Endodermal cell (in vitro differentiated cells): ENCODE data around the gene GRIN2A. TPM values are rescaled to one million over a fixed set of nuclear protein-coding genes. Genes with fewer than 3 reads are reported as not detected.
A peak's percentile ranks its signal among the peaks of the same experiment; 100 is the strongest.

Experiments
- DNase-seq: peaks from one replicate; pipeline ENCODE4 v3.0.0-alpha.2; 2017
- H3K27ac ChIP-seq: 2 replicates; pipeline ENCODE4 v1.5.1; 2013; ENCODE audit warnings: mild to moderate bottlenecking, low read depth, low read length, moderate library complexity
- H3K27me3 ChIP-seq: 2 replicates; pipeline ENCODE4 v1.6.1; 2013; ENCODE audit warnings: mild to moderate bottlenecking, low read length, moderate library complexity; ENCODE audit not compliant: insufficient read depth, control insufficient read depth, poor library complexity, severe bottlenecking
- H3K36me3 ChIP-seq: 2 replicates; pipeline ENCODE4 v1.7.0; 2013; ENCODE audit warnings: mild to moderate bottlenecking, low read length, moderate library complexity; ENCODE audit not compliant: control insufficient read depth, insufficient read depth
- H3K4me1 ChIP-seq: one replicate; pipeline ENCODE4 v1.7.0; 2013; ENCODE audit warnings: low read length; ENCODE audit not compliant: control insufficient read depth, insufficient read depth
- H3K4me3 ChIP-seq: 2 replicates; pipeline ENCODE4 v1.5.1; 2013; ENCODE audit warnings: mild to moderate bottlenecking, low read length, moderate library complexity
- H3K9ac ChIP-seq: 2 replicates; pipeline ENCODE4 v1.6.1; 2013; ENCODE audit warnings: mild to moderate bottlenecking, low read length, moderate library complexity; ENCODE audit not compliant: poor library complexity, severe bottlenecking; ENCODE audit errors: extremely low read depth
- H3K9me3 ChIP-seq: 2 replicates; pipeline ENCODE4 v1.6.1; 2013; ENCODE audit warnings: mild to moderate bottlenecking, low read length, moderate library complexity; ENCODE audit not compliant: control insufficient read depth
- H3K27ac Mint-ChIP-seq: 2 replicates; pipeline ENCODE4 v1.8.0; 2020; ENCODE audit warnings: mixed read lengths
- H3K27me3 Mint-ChIP-seq: 2 replicates; pipeline ENCODE4 v1.8.0; 2021; ENCODE audit warnings: mild to moderate bottlenecking, mixed read lengths; ENCODE audit not compliant: insufficient read depth
- H3K36me3 Mint-ChIP-seq: 2 replicates; pipeline ENCODE4 v1.8.0; 2020; ENCODE audit warnings: low read depth, mixed read lengths
- H3K4me1 Mint-ChIP-seq: 2 replicates; pipeline ENCODE4 v1.8.0; 2020; ENCODE audit warnings: mixed read lengths
- H3K4me3 Mint-ChIP-seq: 2 replicates; pipeline ENCODE4 v1.8.0; 2020; ENCODE audit warnings: mild to moderate bottlenecking, moderate library complexity, mixed read lengths
- H3K9me3 Mint-ChIP-seq: 2 replicates; pipeline ENCODE4 v1.8.0; 2020; ENCODE audit warnings: mild to moderate bottlenecking, mixed read lengths
- CTCF ChIP-seq: fragments of 200-600 bp; sonication (generic); conservative IDR thresholded peaks from 2 replicates; pipeline ENCODE4 v1.5.0; 2021; ENCODE audit warnings: antibody characterized with exemption, mild to moderate bottlenecking
- WGBS, 2 experiments: methylation state at CpG; one replicate each; pipeline versions ENCODE4 v1.1.5 to v1.1.7; 2013; ENCODE audit warnings: missing lambda C conversion rate in 2 of 2, mixed read lengths in 1 of 2; ENCODE audit not compliant: insufficient coverage in 1 of 2, insufficient read length in 1 of 2; 5-methylcytosine and 5-hydroxymethylcytosine counted together
- total RNA-seq, 2 donors: library from RNA; stranded (reverse); fragmentation: NEBNext Ultra II Directional in 1 of 2; extraction: Animal tissue kit (Norgen Biotek cat#: 25700) in 1 of 2; gene quantifications; 2 replicates in 1 of 2; 3 replicates in 1 of 2; pipeline ENCODE4 v1.2.1, GENCODE V29; 2021

Gene GRIN2A
- total RNA-seq, 2 donors from 2014 or later = 1.2 TPM

- peaks cover 65% of the 10 kb centered on the region for H3K27me3 ChIP-seq
- H3K4me3 ChIP-seq = no peak overlapping the region
- no peaks in the 10 kb centered on the region for H3K36me3 Mint-ChIP-seq
- H3K9me3 Mint-ChIP-seq = peaks cover 3% of the 10 kb centered on the region
- H3K9me3 ChIP-seq = no peaks in the 10 kb centered on the region
- no peak overlapping the region for H3K4me3 Mint-ChIP-seq
- peaks cover 6% of the 10 kb centered on the region for H3K4me1 Mint-ChIP-seq
- WGBS, 2 experiments = 87 to 90% methylated on average over 3 of the region's 3 CpGs
- H3K27me3 Mint-ChIP-seq = peaks cover 66% of the 10 kb centered on the region
- H3K4me1 ChIP-seq = no peaks in the 10 kb centered on the region
- H3K9ac ChIP-seq = no peak overlapping the region
- peak overlapping the region; percentile 57 for H3K27ac ChIP-seq
- no peak for TF ChIP-seq CTCF
- DNase-seq = no peak
- no peak overlapping the region for H3K27ac Mint-ChIP-seq
- H3K36me3 ChIP-seq = no peaks in the 10 kb centered on the region
Observed at GRCh38 chr16:10178526-10178925, 3.7 kb downstream of the GRIN2A start.

- no peaks in the 10 kb centered on the region for H3K36me3 Mint-ChIP-seq
- DNase-seq = no peak
- H3K27ac Mint-ChIP-seq = no peak overlapping the region
- no peaks in the 10 kb centered on the region for H3K36me3 ChIP-seq
- peaks cover 3% of the 10 kb centered on the region for H3K9me3 Mint-ChIP-seq
- H3K27me3 Mint-ChIP-seq = peaks cover 62% of the 10 kb centered on the region
- WGBS, 2 experiments = 87 to 100% methylated on average over 2 of the region's 2 CpGs
- H3K9ac ChIP-seq = no peak overlapping the region
- H3K4me1 ChIP-seq = no peaks in the 10 kb centered on the region
- H3K27me3 ChIP-seq = peaks cover 61% of the 10 kb centered on the region
- no peak for TF ChIP-seq CTCF
- H3K4me3 Mint-ChIP-seq = no peak overlapping the region
- H3K4me1 Mint-ChIP-seq = peaks cover 8% of the 10 kb centered on the region
- H3K4me3 ChIP-seq = no peak overlapping the region
- no peak overlapping the region for H3K27ac ChIP-seq
- H3K9me3 ChIP-seq = no peaks in the 10 kb centered on the region
Observed at GRCh38 chr16:10178080-10178479, 4.1 kb downstream of the GRIN2A start.

- peak; percentile 72 for DNase-seq
- TF ChIP-seq CTCF = no peak
- H3K4me3 ChIP-seq = no peak overlapping the region
- peaks cover 10% of the 10 kb centered on the region for H3K27me3 ChIP-seq
- no peak overlapping the region for H3K27ac Mint-ChIP-seq
- no peaks in the 10 kb centered on the region for H3K9me3 ChIP-seq
- H3K36me3 ChIP-seq = no peaks in the 10 kb centered on the region
- peaks cover 3% of the 10 kb centered on the region for H3K9me3 Mint-ChIP-seq
- H3K4me1 ChIP-seq = no peaks in the 10 kb centered on the region
- peaks cover 9% of the 10 kb centered on the region for H3K4me1 Mint-ChIP-seq
- peaks cover 13% of the 10 kb centered on the region for H3K27me3 Mint-ChIP-seq
- WGBS, 2 experiments = 74 to 83% methylated on average over 9 to 16 of the region's 16 CpGs
- no peak overlapping the region for H3K4me3 Mint-ChIP-seq
- H3K36me3 Mint-ChIP-seq = no peaks in the 10 kb centered on the region
- no peak overlapping the region for H3K27ac ChIP-seq
- H3K9ac ChIP-seq = no peak overlapping the region
Observed at GRCh38 chr16:10172848-10173655, 9.2 kb downstream of the GRIN2A start.
